IPS DF 6.9 (cell line): ENCODE results near the gene WNT2B.
"Not testable (repeated sequence)": the region's sequence is repeated elsewhere in the genome, so short reads cannot be mapped to it uniquely, and the experiment has no call there.

ENCODE experiments used
- DNase-seq: peaks from one replicate; pipeline ENCODE4 v3.0.0-alpha.2; 2013; ENCODE audit warnings: low read depth, low spot score
- H3K27ac ChIP-seq: one replicate; pipeline ENCODE4 v1.5.1; 2013; ENCODE audit warnings: low read length, control low read depth
- H3K27me3 ChIP-seq: 2 replicates; pipeline ENCODE4 v1.6.1; 2013; ENCODE audit warnings: mild to moderate bottlenecking, low read length; ENCODE audit not compliant: control insufficient read depth, insufficient read depth
- H3K36me3 ChIP-seq: 2 replicates; pipeline ENCODE4 v1.6.1; 2013; ENCODE audit warnings: low read length; ENCODE audit not compliant: control insufficient read depth, insufficient read depth
- H3K4me1 ChIP-seq: 2 replicates; pipeline ENCODE4 v1.6.1; 2013; ENCODE audit warnings: low read length; ENCODE audit not compliant: control insufficient read depth, insufficient read depth
- H3K4me3 ChIP-seq: 2 replicates; pipeline ENCODE4 v1.5.1; 2013; ENCODE audit warnings: mild to moderate bottlenecking, low read length
- H3K9me3 ChIP-seq: 2 replicates; pipeline ENCODE4 v1.6.1; 2013; ENCODE audit warnings: low read length, inconsistent platforms; ENCODE audit not compliant: control insufficient read depth, insufficient read depth
- WGBS: extraction: QIAGEN DNeasy Blood & Tissue Kit; methylation state at CpG from one replicate; pipeline ENCODE4 v1.1.7; 2013; ENCODE audit warnings: mixed read lengths, missing lambda C conversion rate; ENCODE audit not compliant: insufficient read length, insufficient coverage; 5-methylcytosine and 5-hydroxymethylcytosine counted together

The WNT2B gene

GRCh38 chr1:112508278-112509004 is at the start of gene WNT2B:
Gene WNT2B (plus strand): TSS chr1:112508965. CDS start chr1:112509263, 298 bp downstream.
- DNase-seq, result no peak

GRCh38 chr1:112460615-112461014 is 48.1 kb upstream of the WNT2B start:
- no CpG with 5 or more reads among the region's 2 CpGs for WGBS
- no peak overlapping the region for H3K27ac ChIP-seq
- H3K9me3 ChIP-seq, result no peaks in the 10 kb centered on the region
- H3K36me3 ChIP-seq, result peaks cover 9% of the 10 kb centered on the region
- no peaks in the 10 kb centered on the region; the same call in 1 of the 2 replicates for H3K27me3 ChIP-seq
- H3K4me1 ChIP-seq, result no peaks in the 10 kb centered on the region; the same call in 1 of the 2 replicates
- DNase-seq, result no peak
- H3K4me3 ChIP-seq, result no peak overlapping the region

More at GRCh38 chr1:112508278-112509004, at the start of gene WNT2B:
- Histone ChIP-seq H3K9me3 (no peaks in the 10 kb centered on the region), H3K27me3 (peaks cover 32% of the 10 kb centered on the region), H3K4me1 (0 out of 2 replicates have a peak, but pooled peaks cover 2% of the 10 kb centered on the region), H3K36me3 (no peaks in the 10 kb centered on the region; the same call in 1 of the 2 replicates), H3K4me3 (peak within 1 kb of the TSS; percentile 52; the same call in 1 of the 2 replicates), H3K27ac (no peak within 1 kb of the TSS)
- no CpG with 5 or more reads among the region's 69 CpGs for WGBS

DNA sequence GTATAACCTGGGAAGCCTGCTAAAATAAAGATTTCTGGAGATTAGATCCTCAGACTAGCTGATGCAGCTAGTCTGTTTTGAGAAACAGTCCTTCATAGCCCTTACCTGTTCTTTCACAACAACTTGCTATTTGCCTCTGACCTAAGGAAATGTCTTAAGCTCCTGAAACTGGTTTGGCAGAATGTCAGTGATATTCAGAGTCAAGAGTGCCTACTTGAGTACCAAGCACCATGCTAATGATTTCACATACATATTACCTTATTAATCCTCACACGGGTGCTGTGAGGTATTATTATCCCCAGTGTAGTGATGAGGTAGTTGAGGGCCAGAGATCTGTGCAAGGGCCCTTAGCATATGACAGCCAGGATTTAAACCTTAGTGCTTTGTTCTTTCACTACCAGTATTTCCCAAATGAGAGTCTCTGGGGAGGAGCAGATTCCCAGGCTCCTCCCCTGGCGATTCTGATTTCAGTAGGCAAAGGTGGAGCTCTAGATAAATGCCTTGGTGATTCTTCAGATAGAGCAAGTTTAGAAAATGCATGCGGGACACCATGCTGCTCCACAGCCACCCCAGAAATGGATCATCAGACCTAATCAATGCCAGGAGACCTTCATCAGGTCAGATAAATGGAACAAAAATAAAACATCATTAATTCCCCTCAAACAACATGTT is 47.4 kb upstream of the WNT2B start:
- H3K36me3 ChIP-seq, result peaks cover 9% of the 10 kb centered on the region
- H3K27ac ChIP-seq, result no peak overlapping the region
- no peak for DNase-seq

GRCh38 chr1:112462953-112463279 is 45.8 kb upstream of the WNT2B start:
- Histone ChIP-seq H3K27ac (no peak overlapping the region), H3K36me3 (no peaks in the 10 kb centered on the region), H3K9me3 (no peaks in the 10 kb centered on the region), H3K4me1 (peaks cover 1% of the 10 kb centered on the region; the same call in 1 of the 2 replicates), H3K4me3 (no peak overlapping the region), H3K27me3 (no peaks in the 10 kb centered on the region; the same call in 1 of the 2 replicates)
- WGBS, result no CpG with 5 or more reads among the region's 1 CpG
- DNase-seq, result no peak

More for the DNA sequence above, 47.4 kb upstream of the WNT2B start:
- Histone ChIP-seq H3K27me3 (no peaks in the 10 kb centered on the region; the same call in 1 of the 2 replicates), H3K9me3 (no peaks in the 10 kb centered on the region), H3K4me1 (peaks cover 1% of the 10 kb centered on the region; the same call in 1 of the 2 replicates), H3K4me3 (no peak overlapping the region)
- WGBS, result no CpG with 5 or more reads among the region's 3 CpGs

DNA sequence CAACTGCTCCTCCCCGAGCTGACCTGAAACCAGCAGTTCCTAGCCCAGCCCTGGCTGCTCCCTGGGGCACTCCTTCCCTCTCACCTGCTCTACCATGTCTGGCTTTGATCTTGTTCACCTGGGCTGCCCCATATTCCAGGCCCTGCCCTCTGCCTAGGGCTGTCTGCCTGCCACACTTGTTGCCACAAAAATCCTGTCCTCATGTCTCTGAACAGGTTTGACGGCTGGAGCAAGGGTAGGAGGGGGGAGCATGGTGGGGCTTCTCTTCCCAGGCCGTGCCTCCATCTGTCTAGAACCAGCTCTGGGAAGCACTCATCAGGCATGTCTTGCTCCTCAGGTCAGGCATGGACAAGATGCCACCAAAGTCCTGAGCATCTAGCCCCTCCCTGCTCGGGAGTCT is 44.3 kb upstream of the WNT2B start:
- Histone ChIP-seq H3K36me3 (no peaks in the 10 kb centered on the region), H3K27ac (no peak overlapping the region), H3K27me3 (no peaks in the 10 kb centered on the region; the same call in 1 of the 2 replicates), H3K4me3 (no peak overlapping the region), H3K4me1 (peaks cover 1% of the 10 kb centered on the region; the same call in 1 of the 2 replicates), H3K9me3 (no peaks in the 10 kb centered on the region)
- WGBS, result no CpG with 5 or more reads among the region's 4 CpGs
- DNase-seq, result no peak

- DNase-seq, result no peak
- Histone ChIP-seq H3K4me1 (peaks cover 1% of the 10 kb centered on the region; the same call in 1 of the 2 replicates), H3K27ac (no peak overlapping the region), H3K9me3 (no peaks in the 10 kb centered on the region), H3K4me3 (no peak overlapping the region), H3K27me3 (no peaks in the 10 kb centered on the region; the same call in 1 of the 2 replicates), H3K36me3 (no peaks in the 10 kb centered on the region)
- WGBS, result no CpG with 5 or more reads among the region's 5 CpGs
Measured at GRCh38 chr1:112465122-112465521, 43.6 kb upstream of the WNT2B start.

GRCh38 chr1:112466078-112466660 is 42.6 kb upstream of the WNT2B start:
- Histone ChIP-seq H3K27me3 (no peaks in the 10 kb centered on the region; the same call in 1 of the 2 replicates), H3K4me3 (no peak overlapping the region), H3K4me1 (peaks cover 1% of the 10 kb centered on the region; the same call in 1 of the 2 replicates), H3K36me3 (no peaks in the 10 kb centered on the region), H3K27ac (no peak overlapping the region), H3K9me3 (no peaks in the 10 kb centered on the region)
- no CpG with 5 or more reads among the region's 31 CpGs for WGBS
- DNase-seq, result peak; percentile 85

DNA sequence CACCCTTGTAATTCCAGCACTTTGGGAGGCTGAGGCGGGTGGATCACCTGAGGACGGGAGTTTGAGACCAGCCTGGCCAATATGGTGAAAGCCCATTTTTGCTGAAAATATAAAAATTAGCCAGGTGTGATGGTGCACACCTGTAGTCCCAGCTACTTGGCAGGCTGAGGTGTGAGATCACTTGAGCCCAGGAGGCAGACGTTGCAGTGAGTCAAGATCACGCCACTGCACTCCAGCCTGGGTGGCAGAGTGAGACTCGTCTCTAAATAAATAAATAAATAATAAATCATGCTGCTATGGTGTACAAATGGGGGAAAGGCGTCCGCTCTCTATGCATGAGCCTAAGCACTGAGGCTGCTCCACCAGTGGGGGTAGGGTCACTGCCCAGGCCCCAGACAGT is 38.4 kb upstream of the WNT2B start:
- not testable (repeated sequence) for H3K4me3 ChIP-seq, DNase-seq, H3K27me3 ChIP-seq, H3K36me3 ChIP-seq, H3K27ac ChIP-seq, H3K4me1 ChIP-seq, H3K9me3 ChIP-seq
- WGBS, result no CpG with 5 or more reads among the region's 7 CpGs

- Histone ChIP-seq H3K4me3 (no peak overlapping the region), H3K9me3 (no peaks in the 10 kb centered on the region), H3K36me3 (no peaks in the 10 kb centered on the region), H3K27ac (no peak overlapping the region), H3K4me1 (peaks cover 1% of the 10 kb centered on the region; the same call in 1 of the 2 replicates), H3K27me3 (no peaks in the 10 kb centered on the region)
- DNase-seq, result no peak
- WGBS, result no CpG with 5 or more reads among the region's 3 CpGs
Measured at GRCh38 chr1:112470966-112471365, 37.8 kb upstream of the WNT2B start.

- no CpG with 5 or more reads among the region's 1 CpG for WGBS
- H3K4me1 ChIP-seq, result no peaks in the 10 kb centered on the region
- no peak overlapping the region for H3K4me3 ChIP-seq
- H3K27ac ChIP-seq, result no peak overlapping the region
- no peaks in the 10 kb centered on the region for H3K36me3 ChIP-seq
- DNase-seq, result no peak
- no peaks in the 10 kb centered on the region for H3K9me3 ChIP-seq
- H3K27me3 ChIP-seq, result no peaks in the 10 kb centered on the region
Measured at GRCh38 chr1:112472142-112472541, 36.6 kb upstream of the WNT2B start.
